ENCODE results near the gene ACTL6B. TPM values are rescaled to one million over a fixed set of nuclear protein-coding genes. Genes with fewer than 3 reads are reported as not detected.

The ACTL6B gene
- total RNA-seq, 1 experiment from 2014 or later = not detected

GRCh38 chr7:100627238-100627549 is 29.1 kb downstream of the ACTL6B start:
- DNase-seq (ENCODE audit: low spot score) = no peak

DNA sequence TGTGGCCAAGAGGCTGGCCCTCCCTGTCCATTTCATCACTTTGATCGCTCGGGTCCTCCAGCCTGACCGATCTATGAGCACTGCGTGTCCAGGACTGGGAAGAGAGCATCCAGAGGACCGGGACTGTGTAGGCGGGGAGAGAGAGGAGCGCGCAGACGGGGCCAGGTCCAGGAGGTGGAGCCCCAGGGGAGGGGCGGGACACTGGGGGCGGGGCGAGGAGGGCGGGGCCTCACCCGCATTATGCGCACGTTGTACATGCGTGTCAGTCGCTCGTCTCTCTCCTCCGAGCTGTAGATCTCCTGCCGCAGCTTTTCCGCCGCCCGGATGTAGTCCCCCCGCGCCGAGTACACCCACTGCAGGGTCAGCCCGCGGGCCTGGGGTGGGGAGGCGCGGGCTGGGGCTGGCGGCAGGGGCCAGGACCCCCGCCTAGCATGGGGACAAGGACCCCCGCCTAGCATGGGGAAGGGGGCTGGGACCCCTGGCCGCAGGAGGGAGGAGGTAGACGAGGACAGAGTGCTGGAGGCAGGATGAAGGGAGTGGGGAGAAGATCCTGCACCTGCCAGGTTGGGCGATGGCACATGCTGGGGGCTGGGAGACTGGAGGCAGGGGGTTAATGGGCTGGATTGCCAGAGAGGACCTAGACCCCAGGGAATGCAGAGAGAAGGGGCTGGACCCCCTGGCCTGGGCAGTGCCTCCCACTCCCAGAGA is 29.6 kb downstream of the ACTL6B start:
- DNase-seq (ENCODE audit: low spot score) = peak; percentile 78

GRCh38 chr7:100626055-100626454 is 30.2 kb downstream of the ACTL6B start:
- no peak for DNase-seq (ENCODE audit: low spot score)

GRCh38 chr7:100623951-100624824 is 32.1 kb downstream of the ACTL6B start:
- no peak for DNase-seq (ENCODE audit: low spot score)

DNA sequence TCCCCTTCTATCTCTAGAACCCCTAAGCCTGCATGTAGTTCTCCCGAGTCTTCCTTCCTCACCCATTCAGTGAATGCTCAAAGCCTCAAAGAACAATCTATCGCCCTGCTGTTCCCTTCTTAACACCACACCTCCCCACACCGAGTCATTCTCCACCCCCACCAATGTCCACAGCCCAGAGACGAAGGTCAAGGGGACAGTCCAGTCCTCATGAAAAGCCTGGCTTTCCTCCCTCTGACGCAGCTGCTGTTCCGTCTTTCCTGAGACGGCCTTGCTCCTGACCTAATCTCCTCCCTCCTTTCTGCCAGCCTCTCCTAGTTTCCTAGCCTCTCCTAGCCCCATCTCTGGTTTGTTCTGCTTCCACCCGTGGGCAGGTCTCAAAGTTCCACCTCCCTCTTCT is 34.7 kb downstream of the ACTL6B start:
- no peak for DNase-seq (ENCODE audit: low spot score)

DNA sequence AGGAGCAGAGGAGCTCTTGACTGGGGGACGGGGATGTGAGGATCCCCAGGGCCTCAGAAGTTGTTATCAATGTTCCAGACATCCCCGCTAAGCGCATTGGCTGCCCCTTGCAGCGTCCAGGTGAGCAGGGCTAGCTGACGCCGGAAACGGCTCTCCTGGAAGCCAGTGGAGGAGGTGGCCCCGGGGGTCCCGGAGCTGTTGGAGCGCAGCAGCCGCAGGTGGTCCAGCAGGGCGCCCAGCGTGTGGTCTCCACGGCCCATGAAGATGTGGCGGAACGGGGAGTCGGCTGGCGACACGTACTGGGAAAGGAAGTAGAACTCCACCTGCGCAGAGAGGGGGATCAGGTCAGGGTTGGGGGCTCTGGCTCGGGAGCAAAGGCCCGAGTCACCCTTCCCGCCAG is 35.4 kb downstream of the ACTL6B start:
- no peak for DNase-seq (ENCODE audit: low spot score)

DNA sequence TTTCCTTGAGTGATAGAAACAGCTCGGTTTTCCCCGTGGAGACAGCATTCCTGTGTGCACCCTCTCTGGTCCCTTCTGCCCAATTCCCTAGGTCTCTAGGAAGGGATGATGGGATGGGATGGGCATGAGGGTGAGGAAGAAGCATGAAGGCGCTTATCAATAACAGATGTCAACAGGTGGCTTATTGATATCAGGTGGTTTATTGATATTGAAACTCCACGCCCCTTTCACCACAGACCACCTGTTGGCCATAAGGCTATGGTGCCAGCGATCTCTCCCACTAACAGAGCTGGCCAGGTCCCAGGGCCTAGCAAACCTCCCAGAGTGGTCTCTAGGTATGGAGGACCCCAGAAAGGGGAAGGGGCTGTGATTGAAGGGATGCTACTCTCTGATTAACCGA is 36.0 kb downstream of the ACTL6B start:
- DNase-seq (ENCODE audit: low spot score) = no peak

DNA sequence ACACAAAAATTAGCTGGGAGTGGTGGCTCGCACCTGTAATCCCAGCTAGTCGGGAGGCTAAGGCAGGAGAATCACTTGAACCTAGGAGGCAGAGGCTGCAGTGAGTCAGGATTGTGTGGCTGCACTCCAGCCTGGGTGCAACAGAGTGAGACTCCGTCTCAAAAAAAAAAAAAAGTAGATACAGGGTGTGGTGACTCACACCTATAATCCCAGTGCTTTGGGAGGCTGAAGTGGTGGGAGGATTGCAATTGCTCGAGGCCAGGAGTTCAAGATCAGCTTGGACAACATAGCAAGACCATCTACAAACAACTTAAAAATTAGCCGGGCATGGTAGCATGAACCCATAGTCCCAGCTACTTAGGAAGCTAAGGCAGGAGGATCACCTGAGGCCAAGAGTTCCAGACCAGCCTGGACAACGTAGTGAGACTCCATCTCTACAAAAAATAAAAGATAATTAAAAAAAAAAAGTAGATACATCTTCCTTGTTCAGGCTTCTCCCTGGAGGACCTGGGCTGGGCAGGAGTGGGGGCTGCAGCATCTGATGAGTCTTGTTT is 41.9 kb downstream of the ACTL6B start:
- DNase-seq (ENCODE audit: low spot score) = no peak

GRCh38 chr7:100613412-100614175 is 42.7 kb downstream of the ACTL6B start:
- DNase-seq (ENCODE audit: low spot score) = no peak

GRCh38 chr7:100612730-100613390 is 43.4 kb downstream of the ACTL6B start:
- DNase-seq (ENCODE audit: low spot score) = no peak

DNA sequence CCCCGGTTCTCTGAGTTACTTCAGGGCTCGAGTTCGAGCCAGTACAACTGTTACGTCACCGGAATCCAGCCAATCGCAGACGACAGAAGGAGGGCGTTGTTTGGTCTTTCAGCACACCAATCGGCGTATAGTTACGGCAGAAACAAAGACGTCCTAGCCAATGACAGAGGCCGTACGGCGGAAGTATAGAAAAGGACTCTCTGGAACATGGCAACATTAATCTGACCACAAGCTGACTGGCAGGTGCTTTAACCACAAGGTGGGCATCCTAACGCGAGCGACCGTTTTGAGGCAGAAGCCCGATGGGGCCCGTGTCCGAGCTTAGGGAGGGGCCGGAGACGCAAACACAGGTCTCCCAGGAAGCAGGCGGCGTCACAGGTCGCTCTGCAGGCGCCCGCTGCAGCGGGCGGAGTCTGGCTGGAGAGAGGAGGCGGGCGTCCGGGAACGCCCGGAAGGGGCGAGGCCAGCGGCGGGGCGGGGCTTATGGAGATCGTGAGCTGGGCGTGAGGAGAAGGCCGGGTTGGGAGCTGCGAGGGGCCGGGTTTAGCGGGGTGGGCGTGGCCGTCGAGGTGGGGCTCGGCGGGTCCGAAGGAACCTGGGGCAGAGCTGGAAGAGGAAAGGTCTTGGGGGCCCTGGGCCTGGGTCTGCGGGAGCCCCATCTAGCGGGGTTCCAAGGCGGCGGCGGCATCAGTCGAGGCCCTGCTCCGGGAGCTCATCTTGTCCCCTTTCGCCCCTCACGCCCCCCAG is 44.1 kb downstream of the ACTL6B start, which contains the start of gene MOSPD3:
MOSPD3 (plus strand) TSS at position 558 of the 747 bp plus-strand sequence. CDS start 252 bp downstream, outside the sequence.
- DNase-seq (ENCODE audit: low spot score) = peak; percentile 100

- no peak for DNase-seq (ENCODE audit: low spot score)
These were observed 46.3 kb downstream of the ACTL6B start for GRCh38 chr7:100609958-100610357.

DNA sequence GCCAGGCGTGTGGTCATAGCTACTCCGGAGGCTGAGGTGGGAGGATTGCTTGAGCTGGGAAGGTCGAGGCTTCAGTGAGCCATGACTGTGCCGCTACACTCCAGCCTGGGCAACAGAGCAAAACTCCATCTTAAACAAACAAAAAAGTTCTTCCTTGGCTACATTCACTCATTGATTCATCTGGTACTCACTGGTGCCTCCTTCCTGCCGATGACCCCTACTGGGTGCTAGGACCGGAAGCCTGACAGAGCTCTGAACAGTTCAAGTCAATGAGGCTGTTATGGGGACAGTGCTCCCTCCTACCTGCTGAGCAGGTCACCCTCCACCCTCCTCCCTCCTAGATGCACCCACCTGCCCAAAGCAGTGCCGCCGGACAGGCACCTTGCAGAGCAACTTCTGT is 49.1 kb downstream of the ACTL6B start:
- no peak for DNase-seq (ENCODE audit: low spot score)

DNA sequence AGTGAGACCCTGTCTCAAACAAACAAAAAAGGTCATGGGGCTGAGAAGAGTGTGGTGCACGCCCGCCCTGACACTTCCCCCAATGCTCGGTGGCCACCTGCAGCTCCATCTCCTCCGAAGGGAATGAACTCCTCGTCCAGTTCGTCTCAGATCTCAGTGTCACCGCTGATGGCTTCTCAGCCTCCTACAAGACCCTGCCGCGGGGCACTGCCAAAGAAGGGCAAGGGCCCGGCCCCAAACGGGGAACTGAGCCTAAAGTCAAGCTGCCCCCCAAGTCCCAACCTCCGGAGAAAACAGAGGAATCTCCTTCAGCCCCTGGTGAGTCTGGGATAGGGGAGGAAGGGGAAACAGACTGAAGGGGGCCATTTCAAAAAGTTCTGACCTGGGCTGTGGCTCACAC is 49.9 kb downstream of the ACTL6B start:
- DNase-seq (ENCODE audit: low spot score) = no peak

GRCh38 chr7:100604976-100605911 is 51.0 kb downstream of the ACTL6B start:
- DNase-seq (ENCODE audit: low spot score) = no peak

DNA sequence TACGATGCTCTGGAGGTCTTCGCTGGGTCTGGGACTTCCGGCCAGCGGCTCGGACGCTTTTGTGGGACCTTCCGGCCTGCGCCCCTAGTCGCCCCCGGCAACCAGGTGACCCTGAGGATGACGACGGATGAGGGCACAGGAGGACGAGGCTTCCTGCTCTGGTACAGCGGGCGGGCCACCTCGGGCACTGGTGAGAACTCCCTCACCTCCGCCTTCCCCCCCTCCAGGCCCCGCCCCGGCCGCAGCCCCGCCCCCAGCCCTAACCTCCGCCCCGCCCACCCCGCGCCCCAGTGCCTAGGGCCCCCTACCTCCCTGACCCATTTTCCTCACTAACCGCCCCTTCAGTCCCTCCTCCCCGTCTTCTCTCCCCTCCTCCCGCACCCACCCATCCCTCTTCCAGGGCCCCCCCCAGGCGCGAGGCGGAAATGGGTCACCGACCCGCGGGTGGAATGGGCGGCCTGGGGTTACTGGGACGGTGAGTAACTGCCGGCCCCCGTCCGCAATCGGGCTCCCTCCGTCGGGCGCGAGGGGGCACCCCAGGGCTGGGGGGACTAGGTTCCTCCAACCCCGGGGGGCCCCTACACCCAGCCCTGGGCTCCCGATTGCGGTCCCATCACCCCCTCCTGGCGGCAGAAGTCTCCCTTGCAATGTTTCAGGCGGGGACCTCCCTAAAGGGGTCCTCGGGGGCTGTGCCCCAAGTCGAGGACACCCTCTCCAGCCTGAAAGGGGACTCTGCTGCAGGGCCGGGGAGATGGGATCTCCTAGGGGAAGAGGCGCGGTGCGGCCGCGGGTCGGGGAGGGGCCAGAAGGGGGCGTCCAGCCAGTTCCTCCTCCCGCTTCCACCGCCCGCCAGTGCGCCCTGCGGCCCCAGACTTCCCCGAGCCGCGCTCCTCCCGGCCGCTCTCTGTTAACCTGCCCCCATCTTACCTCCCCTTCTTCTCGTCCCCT is 51.9 kb downstream of the ACTL6B start:
- DNase-seq (ENCODE audit: low spot score) = no peak

DNA sequence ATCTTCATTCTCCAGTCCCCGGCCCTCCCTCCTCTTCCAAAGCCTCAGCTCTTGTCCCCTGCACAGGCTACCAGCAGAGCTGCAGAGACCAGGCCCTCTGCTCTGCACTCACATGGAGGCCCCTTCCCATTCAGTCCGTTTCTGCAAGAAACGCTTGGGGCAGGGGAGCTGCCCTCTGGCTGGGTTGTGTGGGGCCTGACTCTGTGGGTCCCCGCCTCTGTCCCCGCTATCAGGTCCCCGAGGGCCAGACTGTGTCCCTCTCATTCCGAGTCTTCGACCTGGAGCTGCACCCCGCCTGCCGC is 52.6 kb downstream of the ACTL6B start:
- DNase-seq (ENCODE audit: low spot score) = no peak

DNA sequence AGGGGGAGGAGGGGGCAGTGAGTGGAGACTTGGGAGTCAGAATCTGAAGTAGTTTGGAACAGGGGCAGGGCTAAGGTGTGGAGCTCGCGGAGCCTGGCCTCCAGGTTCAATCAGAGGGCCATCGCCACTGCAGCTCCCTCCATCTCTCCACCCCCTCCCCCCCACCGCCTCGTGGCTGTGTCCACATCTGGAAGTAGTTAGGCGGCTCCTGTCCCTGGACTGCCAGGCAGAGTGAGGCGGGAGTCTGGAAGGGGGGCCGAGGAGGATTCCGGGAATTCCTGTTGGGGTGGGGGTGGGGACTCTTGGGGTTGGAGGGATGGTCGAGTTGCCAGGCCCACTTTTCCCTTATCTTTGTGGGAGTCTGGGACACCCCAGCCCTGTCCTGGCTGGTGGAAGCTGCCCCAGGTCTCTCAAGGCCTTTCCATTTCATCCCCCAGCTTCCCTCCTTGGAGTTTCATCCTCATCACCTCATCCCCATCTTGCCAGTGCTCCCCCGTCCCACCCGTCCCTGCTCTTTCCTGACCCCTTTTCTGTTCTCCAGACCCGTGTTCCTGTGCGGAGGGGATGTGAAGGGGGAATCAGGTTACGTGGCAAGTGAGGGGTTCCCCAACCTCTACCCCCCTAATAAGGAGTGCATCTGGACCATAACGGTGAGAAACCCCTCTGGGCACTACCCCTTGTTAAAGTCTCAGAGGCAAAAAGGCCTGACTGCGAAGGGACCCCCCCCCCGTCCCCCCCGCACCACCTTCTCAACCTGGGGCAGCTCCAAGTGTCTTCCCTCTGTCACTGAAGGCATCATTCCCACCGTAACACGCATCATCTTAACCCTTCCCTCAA is 53.1 kb downstream of the ACTL6B start:
- peak; percentile 95 for DNase-seq (ENCODE audit: low spot score)
